ENCODE results near the gene NES.
A peak's percentile ranks its signal among the peaks of the same experiment; 100 is the strongest.

NES gene

GRCh38 chr1:156703336-156703735, 26.1 kb upstream of the NES start:
- no peak for DNase-seq

- DNase-seq, result no peak
Observed at GRCh38 chr1:156700736-156701531, 23.7 kb upstream of the NES start.

GRCh38 chr1:156698995-156699394, 21.8 kb upstream of the NES start:
- no peak for DNase-seq

GRCh38 chr1:156697481-156697880, 20.3 kb upstream of the NES start:
- DNase-seq, result no peak

- DNase-seq, result no peak
Observed at GRCh38 chr1:156696755-156697154, 19.5 kb upstream of the NES start.

- DNase-seq, result no peak
Observed at GRCh38 chr1:156694690-156694962, 17.4 kb upstream of the NES start.

GRCh38 chr1:156693848-156694689, 16.9 kb upstream of the NES start:
- DNase-seq, result no peak

- DNase-seq, result no peak
Observed at GRCh38 chr1:156692925-156693847, 16.0 kb upstream of the NES start.

- DNase-seq, result no peak
Observed at GRCh38 chr1:156692441-156692924, 15.3 kb upstream of the NES start.

GRCh38 chr1:156691665-156692440, 14.6 kb upstream of the NES start:
- no peak for DNase-seq

- DNase-seq, result no peak
Observed at GRCh38 chr1:156691191-156691590, 14.0 kb upstream of the NES start.

- DNase-seq, result no peak
Observed at GRCh38 chr1:156690675-156691036, 13.4 kb upstream of the NES start.

GRCh38 chr1:156689953-156690674, 12.9 kb upstream of the NES start:
- DNase-seq, result no peak

GRCh38 chr1:156689035-156689952, 12.1 kb upstream of the NES start:
- DNase-seq, result peak; percentile 64

GRCh38 chr1:156684227-156684782, 7.1 kb upstream of the NES start:
- DNase-seq, result no peak

GRCh38 chr1:156682166-156682890, 5.1 kb upstream of the NES start:
- no peak for DNase-seq

- no peak for DNase-seq
Observed at GRCh38 chr1:156681196-156681960, 4.2 kb upstream of the NES start.

- DNase-seq, result no peak
Observed at GRCh38 chr1:156680056-156680455, 2.8 kb upstream of the NES start.

Measured in activated T-cell treated with anti-CD3 and anti-CD28 coated beads for 4 hours (primary cell).